Thoracic aorta (tissue), 2 donors: Measurements from ENCODE around the gene ASTL. TPM values are rescaled to one million over a fixed set of nuclear protein-coding genes. Genes with fewer than 3 reads are reported as not detected.

Experiments
- ATAC-seq: fragments of 150-250 bp; one replicate; pipeline ENCODE4 v1.8.0; 2017; ENCODE audit warnings: low read depth; ENCODE audit not compliant: insufficient number of reproducible peaks, low FRiP score
- DNase-seq: peaks from one replicate; pipeline ENCODE4 v3.0.0-alpha.2; 2020; ENCODE audit warnings: low spot score
- H3K27ac ChIP-seq, 2 donors: fragments of 200-600 bp; sonication (generic); 1 replicate in 1 of 2; 2 replicates in 1 of 2; pipeline ENCODE4 v1.5.1; 2016; ENCODE audit warnings: mild to moderate bottlenecking in 2 of 2, moderate library complexity in 2 of 2
- H3K27me3 ChIP-seq: fragments of 200-600 bp; sonication (generic); replicated peaks from 2 replicates; pipeline ENCODE4 v1.6.0; 2016; ENCODE audit warnings: mild to moderate bottlenecking; ENCODE audit not compliant: insufficient read depth
- H3K36me3 ChIP-seq: fragments of 200-600 bp; sonication (generic); one replicate; pipeline ENCODE4 v1.5.1; 2016
- H3K4me1 ChIP-seq, 2 donors: fragments of 200-600 bp; sonication (generic); 1 replicate in 1 of 2; 2 replicates in 1 of 2; pipeline versions ENCODE4 v1.5.1 to v1.6.0; 2016; ENCODE audit warnings: low read depth in 2 of 2, mild to moderate bottlenecking in 1 of 2; ENCODE audit not compliant: control insufficient read depth in 1 of 2
- H3K4me3 ChIP-seq: fragments of 200-600 bp; sonication (generic); 2 replicates; pipeline ENCODE4 v1.5.1; 2016; ENCODE audit warnings: mild to moderate bottlenecking
- H3K9me3 ChIP-seq: fragments of 200-600 bp; sonication (generic); 2 replicates; pipeline ENCODE4 v1.5.1; 2016
- total RNA-seq, 2 donors: library from RNA; depleted of rRNA; stranded (reverse); fragments of >200 nt; gene quantifications; one replicate each; pipeline versions ENCODE4 v1.1.0 to v1.2.3, GENCODE V29; 2016
- TF ChIP-seq, protein P1 (sequence below): fragments of 200-600 bp; sonication (generic); IDR thresholded peaks from one replicate; pipeline ENCODE4 v1.5.1; 2019; ENCODE audit warnings: antibody characterized with exemption

ASTL gene
- total RNA-seq, 2 donors from 2014 or later: not detected

DNA sequence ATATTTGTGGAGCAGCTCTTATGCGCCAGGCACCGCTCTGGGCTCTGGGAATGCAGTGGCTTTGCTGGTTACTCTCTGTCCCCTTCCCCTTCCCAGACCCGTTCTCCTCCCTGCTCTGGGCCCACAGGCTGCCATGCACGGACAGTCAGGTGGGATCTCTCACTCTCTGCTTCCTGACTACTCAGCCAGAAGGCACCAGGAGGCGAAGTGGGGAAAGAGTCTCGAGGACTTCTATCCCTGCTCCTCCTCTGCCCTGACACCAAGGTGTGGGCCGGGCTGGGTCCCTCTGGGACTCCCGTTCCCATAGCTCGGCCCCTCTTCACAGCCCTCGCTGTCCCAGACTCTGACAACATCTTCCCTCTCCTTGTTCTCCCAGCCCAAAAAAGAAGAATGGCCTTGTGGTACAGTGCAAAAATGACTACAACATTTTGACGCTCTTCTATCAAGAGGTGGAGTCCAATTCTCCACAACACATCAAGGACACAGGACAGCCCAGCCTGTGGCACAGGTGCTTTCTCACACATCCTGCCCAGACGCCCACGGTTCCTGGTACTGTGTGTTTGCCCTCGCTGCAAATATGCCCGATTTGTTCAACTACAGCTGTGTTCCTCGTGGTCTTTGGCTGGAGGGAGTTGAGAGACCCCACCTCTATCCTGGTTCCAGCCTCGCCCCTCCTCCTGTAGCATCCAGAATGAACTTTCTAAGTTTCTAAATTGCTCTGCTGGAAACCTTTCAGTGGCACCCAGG lies 21.0 kb upstream of the ASTL start:
- Histone ChIP-seq H3K4me3 (no peak overlapping the region), H3K36me3 (no peaks in the 10 kb centered on the region), H3K9me3 (no peaks in the 10 kb centered on the region), H3K27ac (no peak overlapping the region), H3K27me3 (no peaks in the 10 kb centered on the region), H3K4me1 (no peaks in the 10 kb centered on the region)
- DNase-seq: no peak
- TF ChIP-seq, protein P1, sequence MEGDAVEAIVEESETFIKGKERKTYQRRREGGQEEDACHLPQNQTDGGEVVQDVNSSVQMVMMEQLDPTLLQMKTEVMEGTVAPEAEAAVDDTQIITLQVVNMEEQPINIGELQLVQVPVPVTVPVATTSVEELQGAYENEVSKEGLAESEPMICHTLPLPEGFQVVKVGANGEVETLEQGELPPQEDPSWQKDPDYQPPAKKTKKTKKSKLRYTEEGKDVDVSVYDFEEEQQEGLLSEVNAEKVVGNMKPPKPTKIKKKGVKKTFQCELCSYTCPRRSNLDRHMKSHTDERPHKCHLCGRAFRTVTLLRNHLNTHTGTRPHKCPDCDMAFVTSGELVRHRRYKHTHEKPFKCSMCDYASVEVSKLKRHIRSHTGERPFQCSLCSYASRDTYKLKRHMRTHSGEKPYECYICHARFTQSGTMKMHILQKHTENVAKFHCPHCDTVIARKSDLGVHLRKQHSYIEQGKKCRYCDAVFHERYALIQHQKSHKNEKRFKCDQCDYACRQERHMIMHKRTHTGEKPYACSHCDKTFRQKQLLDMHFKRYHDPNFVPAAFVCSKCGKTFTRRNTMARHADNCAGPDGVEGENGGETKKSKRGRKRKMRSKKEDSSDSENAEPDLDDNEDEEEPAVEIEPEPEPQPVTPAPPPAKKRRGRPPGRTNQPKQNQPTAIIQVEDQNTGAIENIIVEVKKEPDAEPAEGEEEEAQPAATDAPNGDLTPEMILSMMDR: no peak
- ATAC-seq: no peak

DNA sequence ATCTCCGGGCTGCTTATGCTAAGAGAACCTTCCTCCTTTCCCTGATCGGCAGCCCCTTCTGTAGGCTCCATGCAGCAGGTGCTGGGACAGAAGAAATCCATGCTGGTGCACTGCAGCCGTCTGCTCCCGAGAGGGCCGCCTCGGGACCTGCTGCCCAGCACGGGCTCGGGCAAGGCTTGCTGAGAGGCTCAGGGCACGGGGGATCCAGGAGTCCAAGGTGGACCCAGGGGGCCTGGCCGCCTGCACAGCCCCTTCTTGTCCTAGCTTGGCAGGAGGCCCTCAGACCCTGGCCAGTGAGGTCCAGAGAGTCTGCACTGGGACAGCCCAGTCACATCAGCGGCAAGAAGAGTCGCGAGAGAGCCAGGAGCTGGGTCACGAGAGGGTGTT lies 20.2 kb upstream of the ASTL start:
- no peak for DNase-seq
- no peaks in the 10 kb centered on the region for H3K36me3 ChIP-seq

DNA sequence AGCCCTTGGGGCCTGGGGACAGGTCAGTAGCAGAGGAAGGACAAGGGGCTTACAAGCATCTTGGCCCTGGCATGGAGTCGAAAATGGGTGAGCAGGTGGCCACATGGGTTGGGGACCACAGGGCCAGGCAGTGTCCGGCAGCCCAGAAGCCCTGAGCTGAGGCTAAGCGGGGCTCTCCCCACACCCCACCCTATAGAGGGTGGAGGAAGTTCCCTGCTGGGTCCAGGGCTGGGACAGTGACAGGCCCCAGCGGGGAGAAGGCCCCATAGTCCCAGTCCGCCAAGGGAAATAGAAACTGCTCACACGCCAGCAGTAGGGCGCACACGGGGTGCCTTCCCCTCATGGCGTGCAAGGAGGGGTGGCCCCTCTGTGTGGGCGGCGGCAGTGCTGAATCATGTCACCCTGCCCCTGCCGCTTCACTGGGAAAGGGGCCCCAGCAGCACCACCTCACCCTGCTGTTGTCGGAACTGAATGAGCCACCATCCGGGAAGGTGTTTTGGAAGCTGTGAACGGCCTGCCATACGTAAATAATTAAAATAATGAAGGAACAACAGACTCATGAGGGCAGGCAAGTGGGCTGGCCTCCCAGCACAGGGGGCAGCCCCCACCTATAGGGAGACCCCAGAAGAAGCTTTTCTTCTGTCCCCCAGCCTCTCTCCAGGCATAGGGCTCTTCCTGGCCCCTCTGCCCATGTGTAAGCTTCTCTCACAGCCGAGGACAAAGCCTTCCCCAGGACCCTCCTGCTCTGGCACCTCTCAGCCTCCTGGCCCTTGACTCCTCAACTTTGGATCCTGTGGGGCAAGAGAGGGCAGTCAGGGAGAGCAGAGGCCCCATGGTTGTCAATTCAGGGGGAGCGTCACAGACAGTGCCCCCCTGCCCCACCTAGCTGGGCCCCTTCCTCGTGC lies 19.6 kb upstream of the ASTL start:
- H3K36me3 ChIP-seq: no peaks in the 10 kb centered on the region
- TF ChIP-seq, protein P1: no peak
- H3K27ac ChIP-seq: no peak overlapping the region
- H3K27me3 ChIP-seq: no peaks in the 10 kb centered on the region
- DNase-seq (no peak), ATAC-seq (no peak)
- no peaks in the 10 kb centered on the region for H3K4me1 ChIP-seq
- H3K9me3 ChIP-seq: no peaks in the 10 kb centered on the region
- H3K4me3 ChIP-seq: no peak overlapping the region

More for the DNA sequence above, 20.2 kb upstream of the ASTL start:
- H3K27me3 ChIP-seq: no peaks in the 10 kb centered on the region
- no peak overlapping the region for H3K27ac ChIP-seq
- no peak for ATAC-seq
- H3K9me3 ChIP-seq: no peaks in the 10 kb centered on the region
- no peaks in the 10 kb centered on the region for H3K4me1 ChIP-seq
- TF ChIP-seq, protein P1: no peak
- no peak overlapping the region for H3K4me3 ChIP-seq

DNA sequence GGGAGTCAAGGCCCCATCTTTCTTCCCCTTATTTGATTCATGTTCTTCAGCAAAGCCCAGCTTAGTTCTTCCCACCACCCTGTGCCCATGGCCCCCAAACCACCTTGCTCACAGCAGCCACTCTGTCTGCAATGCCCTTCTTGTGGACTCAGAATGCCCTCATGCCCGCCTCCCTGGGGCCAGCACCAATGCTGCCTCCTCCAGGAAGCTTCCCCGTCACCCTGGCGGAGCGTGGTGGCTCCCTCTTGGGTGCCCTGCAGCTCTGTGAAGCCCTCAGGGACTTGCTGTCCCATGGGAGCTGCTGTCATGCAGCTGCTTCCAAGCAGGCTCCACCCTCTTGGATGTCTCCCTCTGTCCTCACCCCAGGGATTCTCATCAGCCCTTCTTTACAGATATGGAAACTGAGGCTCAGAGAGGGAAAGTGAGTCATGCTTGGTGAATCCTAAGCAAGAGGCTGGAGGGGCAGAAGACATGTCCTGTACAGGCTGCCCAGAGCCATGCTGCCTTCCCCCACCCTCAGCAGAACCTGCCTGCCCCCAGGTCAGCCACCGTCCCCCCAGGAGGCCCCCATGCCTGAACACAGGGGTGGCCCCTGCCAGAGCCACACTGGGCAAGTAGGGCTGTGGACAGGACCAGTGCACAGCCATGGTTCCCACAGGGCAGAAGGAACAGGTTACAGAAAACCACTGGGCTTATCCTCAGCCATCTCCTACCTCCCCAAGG lies 18.8 kb upstream of the ASTL start:
- Histone ChIP-seq H3K27ac (no peak overlapping the region), H3K36me3 (no peaks in the 10 kb centered on the region), H3K9me3 (no peaks in the 10 kb centered on the region), H3K4me1 (no peaks in the 10 kb centered on the region), H3K27me3 (no peaks in the 10 kb centered on the region), H3K4me3 (no peak overlapping the region)
- ATAC-seq: no peak
- DNase-seq: no peak
- TF ChIP-seq, protein P1: no peak
